Stimulated activated CD8-positive, alpha-beta memory T cell treated with anti-CD3 and anti-CD28 coated beads, Interleukin-4, amount 100 ng/mL, for 4 hours (primary cell): Measurements from ENCODE around the gene TRIM59.
A peak's percentile ranks its signal among the peaks of the same experiment; 100 is the strongest.
"Not testable (repeated sequence)": the region's sequence is repeated elsewhere in the genome, so short reads cannot be mapped to it uniquely, and the experiment has no call there.

Experiments used
- DNase-seq, 2 donors: peaks; one replicate each; pipeline ENCODE4 v3.0.0-alpha.2; 2020; ENCODE audit warnings: low read depth in 2 of 2, low spot score in 1 of 2

The TRIM59 gene

DNA sequence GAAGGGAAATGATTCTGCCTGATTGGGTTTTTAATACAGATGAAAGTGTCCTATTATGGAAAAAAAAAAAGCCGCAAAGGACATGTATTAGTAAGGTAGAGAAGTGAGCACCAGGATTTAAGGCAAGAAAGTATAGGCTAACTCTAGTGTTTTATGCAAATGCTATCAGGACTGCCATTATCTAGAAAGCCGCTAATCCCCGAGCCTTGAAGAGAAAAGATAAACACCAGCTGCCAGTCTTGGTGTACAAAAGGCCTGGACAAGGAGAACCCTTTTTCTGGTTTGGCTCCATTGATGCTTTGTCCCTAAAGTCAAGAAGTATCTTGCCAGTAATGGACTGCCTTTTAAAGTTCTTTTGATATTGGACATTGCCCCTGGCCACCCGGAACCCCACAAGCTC lies 8.6 kb upstream of the TRIM59 start:
- DNase-seq = no peak

DNA sequence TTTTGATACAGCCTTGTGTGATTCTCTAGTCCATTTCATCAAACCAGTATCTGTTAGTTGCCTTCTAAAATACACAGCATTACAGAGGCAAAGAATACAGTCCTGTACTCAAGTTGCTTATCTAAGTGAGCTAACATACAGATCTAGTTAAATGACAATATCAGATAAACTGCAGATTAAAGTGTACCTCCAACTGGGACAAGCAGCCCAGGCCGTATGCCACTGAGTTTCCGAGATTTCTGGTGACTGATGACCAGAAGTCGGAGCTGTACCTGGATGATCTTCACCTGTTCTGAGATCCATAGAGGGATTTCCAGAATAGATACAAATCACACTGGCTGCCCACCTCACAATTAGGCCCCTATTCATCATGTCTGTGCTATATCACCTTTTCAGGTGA lies 6.3 kb upstream of the TRIM59 start:
- no peak for DNase-seq

DNA sequence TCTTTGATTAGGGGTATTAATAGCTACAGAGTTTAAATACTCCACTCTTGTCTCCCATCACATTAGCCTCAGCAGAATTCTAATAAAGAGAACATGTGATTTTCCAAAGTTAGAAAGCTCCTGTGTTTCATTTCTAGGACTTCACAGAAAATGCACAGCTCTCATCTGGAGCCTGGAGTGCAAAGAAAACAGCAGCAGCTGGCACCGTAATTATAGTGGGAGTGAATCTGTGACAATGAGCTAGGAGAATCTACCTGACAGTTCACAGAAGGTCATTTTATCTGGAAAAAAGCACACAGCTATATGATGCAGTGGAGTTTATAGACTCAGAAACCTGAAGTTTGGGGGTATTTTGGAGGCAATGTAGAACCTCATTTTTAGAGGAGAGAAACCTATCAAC lies 5.4 kb upstream of the TRIM59 start:
- no peak for DNase-seq

DNA sequence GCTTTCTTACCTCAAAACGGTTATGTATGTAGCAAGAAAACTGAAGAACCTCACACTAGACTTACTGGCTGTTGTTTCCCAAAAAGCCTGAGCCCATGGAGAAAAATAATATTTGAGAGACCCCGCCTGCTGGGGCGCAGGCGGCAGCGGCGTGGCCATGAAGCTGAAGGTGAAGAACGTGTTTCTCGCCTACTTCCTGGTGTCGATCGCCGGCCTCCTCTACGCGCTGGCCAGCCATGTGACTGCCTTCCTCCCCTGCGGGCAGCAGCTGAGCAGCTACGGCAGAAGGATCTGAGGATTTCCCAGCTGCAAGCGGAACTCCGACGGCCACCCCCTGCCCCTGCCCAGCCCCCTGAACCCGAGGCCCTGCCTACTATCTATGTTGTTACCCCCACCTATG lies 2.7 kb upstream of the TRIM59 start:
- not testable (repeated sequence) for DNase-seq

DNA sequence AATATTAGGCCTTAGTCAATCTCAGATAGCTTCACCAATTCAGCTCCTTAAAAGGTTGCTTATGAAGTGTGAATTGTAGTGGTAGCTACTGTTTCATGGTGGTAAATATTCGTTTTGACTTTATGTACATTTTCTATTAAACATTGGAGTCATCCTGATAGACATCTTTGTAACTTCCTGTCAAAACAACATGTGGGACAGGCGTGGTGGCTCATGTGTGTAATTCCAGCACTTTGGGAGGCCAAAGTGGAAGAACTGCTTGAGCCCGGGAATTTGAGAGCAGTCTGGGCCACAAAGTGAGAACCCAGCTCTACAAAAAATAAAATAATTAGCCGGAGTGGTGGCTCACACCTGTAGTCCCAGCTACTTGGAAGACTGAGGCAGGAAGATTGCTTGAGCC lies 2.0 kb upstream of the TRIM59 start:
- no peak for DNase-seq

DNA sequence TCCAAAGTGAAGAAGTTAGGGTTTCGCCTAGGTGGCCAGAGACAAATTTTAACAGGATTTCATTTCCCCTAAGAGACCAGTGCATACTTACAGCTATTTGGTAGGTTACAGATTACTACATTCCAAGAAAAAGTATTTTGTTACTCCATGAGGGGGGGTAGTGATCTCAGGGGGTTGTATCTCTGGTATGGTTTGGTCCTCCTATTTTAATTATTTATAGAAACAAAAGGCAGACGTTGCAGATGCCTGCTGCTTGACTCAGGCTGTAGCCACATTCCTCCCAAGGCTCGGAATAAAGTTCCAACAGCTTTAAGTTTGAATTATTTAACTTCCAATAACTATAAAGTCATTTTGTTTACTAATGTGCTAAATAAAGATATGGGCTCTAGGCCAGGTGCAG lies 1.3 kb upstream of the TRIM59 start:
- DNase-seq = no peak

DNA sequence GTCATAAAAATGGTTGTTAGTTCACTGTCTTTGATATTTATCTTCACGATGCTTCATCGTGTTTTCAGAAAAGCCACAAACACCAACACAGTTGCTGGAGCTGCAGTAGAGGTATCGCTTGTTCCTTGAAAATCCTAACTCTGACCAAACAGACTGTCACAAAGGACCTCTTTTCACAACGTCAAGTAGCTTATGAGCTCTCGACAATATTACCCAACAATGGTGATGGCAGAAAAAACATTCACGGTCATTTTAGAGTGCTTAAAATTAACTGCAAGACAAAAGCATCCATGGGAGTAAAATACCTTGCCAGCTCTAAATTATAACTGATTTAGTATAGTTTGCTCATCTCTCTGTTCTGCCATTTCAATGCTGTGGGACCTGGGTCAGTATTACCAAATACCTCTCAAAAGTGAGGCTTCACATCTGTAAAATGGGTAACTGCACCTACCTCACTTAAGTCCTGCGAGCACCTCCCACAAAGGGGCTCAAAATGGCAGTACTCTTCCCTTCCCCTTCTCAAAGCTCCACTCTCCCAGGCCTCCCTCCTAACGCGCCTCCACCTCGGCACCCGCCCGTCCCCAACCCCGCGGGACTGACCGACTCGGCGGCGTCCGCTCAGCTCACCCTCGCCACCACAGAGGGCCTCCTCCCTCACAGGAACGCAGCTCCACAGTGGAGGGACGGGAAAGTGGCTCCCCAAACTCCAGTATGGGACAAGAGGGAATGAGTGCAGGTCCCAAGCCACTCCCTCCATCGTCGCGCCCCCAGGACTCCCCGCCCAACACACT lies 546 bp downstream of the TRIM59 start:
- DNase-seq = peak in 1 of 2 donors; percentile 5

DNA sequence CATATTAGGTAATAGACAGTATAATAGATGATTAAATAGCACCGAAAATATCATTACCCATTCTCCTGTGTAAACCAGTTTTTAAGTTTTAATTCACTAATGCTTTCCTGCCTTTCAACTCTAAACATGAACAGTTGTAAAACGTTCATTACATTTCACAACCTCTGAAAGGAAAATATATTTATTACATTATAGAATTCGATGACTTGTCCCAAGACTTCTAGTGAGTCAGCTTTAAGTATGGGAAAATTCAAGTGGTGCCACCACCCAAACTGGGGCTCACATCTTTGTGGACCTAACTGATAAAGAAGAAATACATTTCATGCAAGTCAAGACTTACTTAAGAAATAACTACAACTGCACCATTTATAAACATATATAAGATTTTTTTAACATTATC lies 2.0 kb downstream of the TRIM59 start:
- no peak for DNase-seq

DNA sequence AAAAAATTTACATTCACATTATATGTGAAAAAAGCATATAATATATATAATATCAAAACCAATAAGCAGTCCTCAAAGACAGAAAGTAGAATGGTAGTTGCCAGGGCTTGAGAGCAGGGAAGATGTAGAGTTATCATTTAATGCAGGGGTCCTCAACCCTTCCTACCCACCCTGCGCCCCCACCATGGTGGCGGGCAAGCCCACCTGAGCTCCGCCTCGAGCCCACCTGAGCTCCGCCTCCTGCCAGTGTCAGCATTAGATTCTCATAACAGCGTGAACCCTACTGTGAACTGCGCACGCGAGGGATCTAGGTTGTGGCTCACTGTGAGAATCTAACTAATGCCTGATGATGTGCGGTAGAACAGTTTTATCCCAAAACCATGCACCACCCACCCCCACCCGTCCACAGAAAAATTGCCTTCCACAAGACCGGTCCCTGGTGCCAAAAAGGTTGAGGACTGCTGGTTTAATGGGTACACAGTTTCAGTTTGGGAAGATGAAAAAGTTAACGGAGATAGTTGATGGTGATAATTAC lies 3.0 kb downstream of the TRIM59 start:
- DNase-seq = no peak

DNA sequence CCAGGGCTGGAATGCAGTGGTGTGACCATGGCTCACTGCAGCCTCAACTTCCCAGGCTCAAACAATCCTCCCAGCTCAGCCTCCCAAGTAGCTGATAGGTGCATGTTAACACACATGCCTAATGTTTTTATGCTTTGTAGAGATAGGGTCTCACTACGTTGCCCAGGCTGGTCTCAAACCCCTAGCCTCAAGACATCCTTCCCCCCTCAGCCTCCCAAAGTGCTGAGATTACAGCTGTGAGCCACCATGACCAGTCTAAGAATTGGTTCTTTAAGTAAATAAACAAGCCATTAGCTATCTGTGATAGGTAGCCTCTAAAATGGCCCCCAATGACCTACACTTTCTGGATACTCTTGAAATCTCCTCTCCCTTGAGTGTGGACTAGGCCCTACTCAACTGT lies 3.7 kb downstream of the TRIM59 start:
- DNase-seq = no peak

DNA sequence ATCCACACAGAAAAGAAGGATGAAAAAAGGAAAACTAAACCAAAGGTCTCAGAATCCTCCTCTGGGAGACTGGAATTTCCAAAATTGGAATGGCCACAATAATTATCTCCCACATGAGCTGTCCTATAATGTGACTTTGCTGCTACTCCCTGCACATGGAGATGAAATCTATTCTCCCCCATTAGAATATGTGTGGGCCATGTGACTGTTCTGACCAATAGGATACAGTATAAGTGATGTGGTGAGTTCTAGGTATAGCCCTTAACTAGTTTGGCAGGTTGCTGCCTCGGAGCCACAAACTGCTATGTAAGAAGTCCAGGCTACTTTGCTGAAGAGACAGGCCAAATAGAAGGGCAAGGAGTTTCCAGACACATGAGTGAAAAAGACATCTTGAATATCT lies 5.2 kb downstream of the TRIM59 start:
- no peak for DNase-seq

DNA sequence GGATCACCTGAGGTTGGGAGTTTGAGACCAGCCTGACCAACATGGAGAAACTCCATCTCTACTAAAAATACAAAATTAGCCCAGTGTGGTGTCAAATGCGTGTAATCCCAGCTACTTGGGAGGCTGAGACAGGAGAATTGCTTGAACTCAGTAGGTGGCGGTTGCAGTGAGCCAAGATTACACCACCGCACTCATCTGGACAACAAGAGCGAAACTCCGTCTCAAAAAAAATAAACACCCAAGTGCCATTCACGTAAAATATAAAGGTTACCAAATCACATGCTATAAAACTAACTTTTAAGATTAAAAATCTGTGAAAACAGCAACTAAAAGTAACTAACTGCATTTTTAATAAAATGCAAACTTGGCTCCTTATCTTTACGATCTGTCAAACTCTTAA lies 8.9 kb downstream of the TRIM59 start:
- DNase-seq = no peak

DNA sequence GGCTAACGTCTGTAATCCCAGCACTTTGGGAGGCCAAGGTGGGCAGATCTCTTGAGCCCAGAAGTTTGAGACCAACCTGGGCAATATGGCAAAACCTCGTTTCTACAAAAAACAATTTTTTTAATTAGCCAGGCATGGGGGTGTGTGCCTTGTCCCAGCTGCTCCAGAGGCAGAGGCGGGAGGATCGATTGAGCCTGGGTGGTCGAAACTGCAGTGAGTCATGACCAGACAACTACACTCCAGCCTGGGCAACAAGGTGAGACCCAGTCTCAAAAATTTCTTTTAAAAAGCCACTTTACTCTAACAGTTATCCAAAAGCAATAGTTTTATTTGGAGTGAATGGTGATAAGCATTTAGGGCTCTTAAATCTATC lies 12.5 kb downstream of the TRIM59 start:
- DNase-seq = no peak

DNA sequence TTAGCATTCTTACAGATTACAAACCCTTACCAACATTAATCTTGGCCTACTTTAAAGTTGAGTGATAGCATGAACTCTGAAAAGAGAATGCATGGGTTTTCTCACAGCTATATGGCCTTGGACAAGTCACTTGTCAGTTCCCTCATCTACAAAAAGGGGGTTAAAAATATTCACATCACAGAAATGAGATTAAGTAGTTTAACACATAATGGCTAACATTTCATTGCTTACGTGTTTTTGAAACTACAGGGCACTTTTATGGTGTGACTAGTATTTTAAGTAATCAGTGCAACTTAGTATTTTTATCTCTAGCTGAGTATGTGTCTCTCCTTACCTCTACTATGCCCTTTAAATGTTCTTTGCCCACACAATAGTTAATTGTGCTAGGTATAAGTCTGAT lies 13.8 kb downstream of the TRIM59 start:
- DNase-seq = no peak

DNA sequence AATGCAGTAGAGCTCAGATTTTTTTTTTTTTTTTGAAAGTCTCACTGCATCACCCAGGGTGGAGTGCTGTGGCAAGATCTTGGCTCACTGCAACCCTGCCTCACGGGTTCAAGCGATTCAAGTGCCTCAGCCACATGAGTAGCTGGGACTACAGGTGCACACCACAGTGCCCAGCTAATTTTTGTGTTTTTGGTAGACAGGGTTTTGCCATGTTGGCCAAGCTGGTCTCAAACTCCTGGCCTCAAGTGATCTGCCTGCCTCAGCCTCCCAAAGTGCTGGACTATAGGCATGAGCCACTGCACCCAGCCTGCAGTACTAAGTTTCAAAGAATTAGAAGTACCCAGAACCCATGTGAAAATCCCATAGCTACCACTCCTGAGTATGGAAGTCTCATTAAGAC lies 14.5 kb downstream of the TRIM59 start:
- DNase-seq = no peak

DNA sequence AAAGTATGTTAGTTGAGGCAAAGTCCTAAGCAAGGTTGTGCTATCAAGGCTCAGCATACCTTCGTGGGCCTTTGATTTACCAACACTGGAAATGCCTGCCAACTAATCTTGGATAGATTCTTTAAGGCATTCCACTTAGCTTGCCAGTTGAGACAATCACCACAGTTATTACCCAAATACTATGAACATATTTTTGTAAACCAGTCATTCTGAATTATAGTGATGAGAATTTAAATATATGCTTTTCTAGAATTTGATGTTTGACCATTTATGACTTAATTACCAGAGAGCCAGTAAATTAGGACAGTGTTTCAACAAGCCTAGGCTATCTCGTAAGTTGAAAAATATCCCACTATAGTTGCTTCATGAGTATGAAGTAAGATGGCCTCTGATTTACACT lies 15.5 kb downstream of the TRIM59 start:
- no peak for DNase-seq

DNA sequence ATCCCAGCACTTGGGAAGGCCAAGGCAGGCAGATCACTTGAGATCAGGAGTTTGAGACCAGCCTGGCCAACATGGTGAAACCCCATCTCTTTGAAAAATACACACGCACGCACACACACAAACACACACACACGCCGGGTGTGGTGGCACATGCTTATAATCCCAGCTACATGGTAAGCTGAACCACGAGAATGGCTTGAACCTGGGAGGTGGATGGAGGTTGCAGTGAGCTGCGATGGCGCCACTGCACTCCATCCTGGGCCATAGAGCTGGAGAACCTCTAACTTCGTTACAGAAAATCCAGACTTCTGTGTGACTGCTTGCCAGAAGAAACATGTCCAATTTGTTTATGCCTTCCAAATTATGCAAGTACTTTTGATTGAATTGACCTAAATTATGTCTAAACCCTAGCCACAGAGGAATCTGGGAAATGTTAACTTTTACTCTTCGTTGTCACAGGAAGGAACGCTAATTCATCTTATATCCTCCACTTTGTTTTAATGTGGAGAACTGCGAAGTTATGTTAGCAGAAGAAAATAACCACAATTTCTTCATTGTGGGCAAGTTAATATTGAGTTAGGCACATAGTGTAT lies 21.7 kb downstream of the TRIM59 start:
- no peak for DNase-seq

DNA sequence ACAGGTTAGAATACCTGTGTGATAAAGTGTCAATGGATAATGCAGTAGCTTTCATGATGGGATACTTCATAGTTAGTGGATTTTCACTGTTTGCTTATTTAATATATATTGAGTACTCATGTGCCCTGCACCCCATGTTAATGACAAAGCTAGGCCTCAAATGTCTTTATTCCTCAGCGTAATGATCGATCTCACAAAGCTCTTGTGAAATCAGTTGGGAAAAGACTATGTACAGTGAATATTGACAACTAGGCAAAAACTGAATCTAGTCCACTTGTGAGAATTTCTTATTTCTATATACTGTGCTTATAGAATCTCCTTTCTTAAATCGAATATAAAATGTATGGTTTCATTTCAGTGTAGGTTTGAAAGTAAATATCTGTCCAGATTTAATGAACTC lies 32.3 kb downstream of the TRIM59 start:
- DNase-seq = no peak

DNA sequence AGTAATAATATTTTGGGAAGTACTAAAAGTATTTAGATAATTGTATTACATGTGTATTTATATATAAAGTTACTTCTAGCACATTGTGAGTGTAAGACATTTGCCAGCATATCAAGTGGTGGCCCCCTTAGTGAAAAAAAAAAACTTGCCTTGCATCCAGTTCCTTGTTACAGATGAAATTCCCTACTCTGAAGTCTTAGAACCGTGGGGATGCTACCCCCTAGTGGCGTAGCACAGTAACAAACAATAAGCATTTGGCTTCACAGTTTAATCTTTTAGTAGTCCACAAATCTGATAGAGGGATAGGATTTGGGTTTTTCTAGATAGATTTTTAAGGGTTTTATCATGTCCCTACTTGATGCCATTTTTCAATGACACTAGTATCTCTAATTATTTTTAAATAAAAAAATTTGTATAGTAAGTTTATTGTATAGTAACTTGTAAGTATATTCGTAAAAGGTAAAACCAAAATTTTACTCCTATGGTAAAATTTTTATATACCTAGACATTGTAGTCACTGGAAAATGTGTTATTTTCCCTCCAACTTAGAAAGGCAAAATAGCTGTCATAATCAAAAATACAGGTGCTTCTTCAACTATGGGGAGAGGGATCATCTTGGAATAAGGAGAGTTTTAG lies 35.9 kb downstream of the TRIM59 start:
- peak; percentile 32 to 40 for DNase-seq

DNA sequence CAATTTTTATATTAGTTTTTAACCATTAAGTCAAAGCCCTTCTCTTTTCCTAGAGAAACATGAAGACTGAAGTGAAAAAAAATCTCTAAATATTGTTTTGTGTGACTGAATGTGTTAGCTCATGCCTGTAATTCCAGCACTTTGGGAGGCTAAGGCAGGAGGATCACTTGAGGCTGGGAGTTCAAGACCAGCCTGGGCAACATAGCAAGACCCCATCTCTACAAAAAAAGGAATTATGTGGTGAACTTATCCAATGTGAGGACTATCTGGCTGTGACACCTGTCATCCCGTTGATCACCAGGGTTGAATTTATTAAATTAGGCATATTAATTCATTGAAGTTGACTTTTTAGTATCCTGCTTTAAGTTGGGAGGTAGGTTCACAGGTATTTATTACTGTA lies 37.1 kb downstream of the TRIM59 start:
- DNase-seq = no peak

DNA sequence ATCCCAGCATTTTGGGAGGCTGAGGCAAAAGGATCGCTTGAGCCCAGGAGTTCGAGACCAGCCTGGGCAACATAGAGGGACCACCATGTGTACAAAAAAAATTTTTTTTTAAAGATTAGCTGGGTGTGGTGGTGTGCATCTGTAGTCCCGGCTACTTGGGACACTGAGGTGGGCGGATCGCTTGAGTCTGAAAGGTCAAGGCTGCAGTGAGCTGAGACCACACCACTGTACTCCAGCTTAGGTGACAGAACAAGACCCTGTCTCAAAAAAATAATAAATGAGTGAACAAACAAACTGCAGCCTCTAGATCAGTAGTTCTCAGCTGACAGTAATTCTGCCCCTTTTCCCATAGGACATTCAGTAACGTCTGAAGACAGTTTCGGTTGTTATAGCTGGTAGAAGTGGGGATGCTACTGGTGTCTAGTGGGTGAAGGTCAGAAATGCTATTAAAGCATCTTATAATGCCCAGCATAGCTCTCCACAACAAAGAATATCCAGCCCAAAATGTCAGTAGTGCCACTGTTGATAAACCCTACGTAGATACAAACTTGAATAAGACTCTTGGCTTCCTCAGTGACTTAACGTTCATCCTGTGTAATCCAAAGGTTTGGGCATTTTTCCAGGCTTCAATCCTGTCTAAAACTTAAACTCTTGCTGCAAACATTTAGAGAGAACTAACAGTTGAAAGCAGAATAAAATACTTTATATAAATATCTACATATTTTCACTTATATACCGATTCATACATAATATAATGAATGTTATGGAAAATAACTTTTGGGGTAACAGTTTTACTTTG lies 39.6 kb downstream of the TRIM59 start:
- no peak for DNase-seq
